K562 (cell line): ENCODE results near the gene ADIPOR1.

Experiments used
- CBX8 ChIP-seq: fragments of 200-600 bp; sonication (generic); IDR thresholded peaks from 2 replicates; pipeline ENCODE4 v1.6.1; 2012; ENCODE audit warnings: borderline replicate concordance, mixed run types, low read depth, mild to moderate bottlenecking, moderate library complexity, mixed read lengths, low read length, control low read depth, inconsistent platforms; ENCODE audit not compliant: poor library complexity, severe bottlenecking; ENCODE audit errors: extremely low read depth
- CTCF ChIP-seq, 3 experiments: IDR thresholded peaks in 2 of 3; conservative IDR thresholded peaks in 1 of 3; 2 replicates each; pipeline ENCODE4 v1.5.1; 2011 to 2012; ENCODE audit warnings: low read length in 3 of 3, mild to moderate bottlenecking in 3 of 3, control low read depth in 2 of 3, improper control_type of control experiment in 1 of 3, inconsistent platforms in 1 of 3, low read depth in 1 of 3, mixed read lengths in 1 of 3, moderate library complexity in 1 of 3; ENCODE audit not compliant: insufficient read depth in 2 of 3
- POLR2G ChIP-seq: fragments of 200-400 bp; formaldehyde crosslinking; IDR thresholded peaks from 2 replicates; pipeline ENCODE4 v1.6.1; 2017; ENCODE audit warnings: low read depth, mild to moderate bottlenecking, antibody characterized with exemption, low read length, moderate library complexity
- SP1 ChIP-seq: sonication (generic); formaldehyde crosslinking; IDR thresholded peaks from 2 replicates; pipeline ENCODE4 v1.8.1; 2022; ENCODE audit warnings: mild to moderate bottlenecking, missing genetic modification reagents

- TF ChIP-seq POLR2G (no peak), SP1 (no peak), CTCF (IDR thresholded peaks at IDR 0.05 in 2 of 3, conservative IDR thresholded peaks at IDR 0.05 in 1 of 3; ENCODE audit: insufficient read depth in 2 of 3, low read depth in 1 of 3, low read length in 3 of 3) (peak; percentile 47 to 75 (median 51); a peak in 5 of 6 replicates), CBX8 (no peak)
These were observed 19.7 kb downstream of the ADIPOR1 start for GRCh38 chr1:202938287-202938925.
